Urinary bladder (tissue), 4 donors: ENCODE measurements around the gene SORCS2. TPM values are rescaled to one million over a fixed set of nuclear protein-coding genes. Genes with fewer than 3 reads are reported as not detected.

Source experiments
- DNase-seq: peaks from one replicate; pipeline ENCODE4 v3.0.0-alpha.2; 2015; ENCODE audit errors: extremely low spot score
- H3K27ac ChIP-seq: one replicate; pipeline ENCODE4 v1.5.1; 2013; ENCODE audit warnings: low read depth, mild to moderate bottlenecking, moderate library complexity
- H3K36me3 ChIP-seq: one replicate; pipeline ENCODE4 v1.6.1; 2013; ENCODE audit warnings: mild to moderate bottlenecking, moderate library complexity; ENCODE audit not compliant: insufficient read depth
- H3K4me1 ChIP-seq: one replicate; pipeline ENCODE4 v1.6.1; 2013; ENCODE audit warnings: mild to moderate bottlenecking, moderate library complexity; ENCODE audit not compliant: insufficient read depth
- H3K4me3 ChIP-seq: one replicate; pipeline ENCODE4 v1.5.1; 2013; ENCODE audit warnings: low read depth, low read length
- WGBS: extraction: QIAGEN DNeasy Blood & Tissue Kit; methylation state at CpG from one replicate; pipeline ENCODE4 v1.1.7; 2013; 5-methylcytosine and 5-hydroxymethylcytosine counted together
- polyA plus RNA-seq: library from polyadenylated mRNA; stranded (reverse); fragments of 200-250 nt; gene quantifications from one replicate; pipeline ENCODE4 v1.2.3, GENCODE V29; 2013
- total RNA-seq: library from RNA; depleted of rRNA; stranded (reverse); fragments of >200 nt; gene quantifications from one replicate; pipeline ENCODE4 v1.2.3, GENCODE V29; 2014
- donor health status: healthy with polysubstance abuse.
- donor health status: healthy.

SORCS2 gene
- total and polyA plus RNA-seq, 2 donors = 5.3 to 10.8 TPM

DNA sequence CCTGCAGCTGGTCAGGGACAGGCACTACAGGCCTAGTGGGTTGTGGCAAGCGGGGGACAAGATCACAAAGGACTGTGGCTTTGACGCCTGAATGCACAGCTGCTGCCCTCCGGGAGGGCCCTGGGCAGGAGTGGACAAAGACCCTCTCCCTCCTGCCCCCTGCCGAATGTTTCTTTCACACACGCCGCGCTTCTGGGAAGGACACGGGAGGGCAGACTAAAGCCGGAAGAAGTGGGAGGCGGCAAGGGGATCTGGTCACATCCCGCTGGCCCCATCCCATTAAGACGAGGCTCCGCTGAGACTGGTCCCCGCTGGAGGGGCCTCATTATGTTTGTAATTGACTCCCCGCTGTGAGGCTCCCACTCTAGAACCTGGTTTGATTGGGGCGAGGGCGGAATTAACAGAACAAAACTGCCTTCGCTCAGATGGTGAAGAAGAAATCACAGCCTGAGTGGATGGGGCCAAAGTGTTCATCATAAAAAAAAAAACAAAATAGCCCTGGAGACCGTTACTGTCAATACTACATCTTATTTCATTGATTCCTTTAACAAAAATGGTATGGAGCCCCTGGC is 280.2 kb downstream of the SORCS2 start:
- Histone ChIP-seq H3K4me1 (no peaks in the 10 kb centered on the region), H3K27ac (no peak overlapping the region), H3K4me3 (no peak overlapping the region), H3K36me3 (no peaks in the 10 kb centered on the region)
- DNase-seq = no peak
- 63% methylated on average over 19 of the region's 19 CpGs for WGBS

DNA sequence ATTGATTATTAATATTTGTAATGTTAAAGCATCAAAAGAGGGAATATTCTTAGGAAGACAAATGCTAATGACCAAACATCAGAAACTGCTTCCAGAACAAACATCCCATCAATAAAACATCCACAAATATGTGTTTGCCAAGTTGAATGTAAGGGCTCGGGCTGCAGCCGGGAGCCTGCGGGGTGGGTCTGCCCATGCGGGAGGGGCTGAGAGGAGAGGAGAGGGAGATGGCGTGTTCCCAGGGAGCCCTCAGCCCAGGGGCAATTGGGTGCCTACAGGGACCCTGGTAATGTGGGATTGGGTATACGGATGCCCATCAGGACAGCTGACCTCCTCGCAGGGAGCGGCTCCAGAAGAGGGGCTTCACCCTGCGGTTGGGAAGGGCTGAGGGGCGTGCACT is 280.7 kb downstream of the SORCS2 start:
- H3K4me3 ChIP-seq = no peak overlapping the region
- no peaks in the 10 kb centered on the region for H3K4me1 ChIP-seq
- no peak overlapping the region for H3K27ac ChIP-seq
- 73% methylated on average over 10 of the region's 10 CpGs for WGBS
- no peak for DNase-seq
- no peaks in the 10 kb centered on the region for H3K36me3 ChIP-seq

DNA sequence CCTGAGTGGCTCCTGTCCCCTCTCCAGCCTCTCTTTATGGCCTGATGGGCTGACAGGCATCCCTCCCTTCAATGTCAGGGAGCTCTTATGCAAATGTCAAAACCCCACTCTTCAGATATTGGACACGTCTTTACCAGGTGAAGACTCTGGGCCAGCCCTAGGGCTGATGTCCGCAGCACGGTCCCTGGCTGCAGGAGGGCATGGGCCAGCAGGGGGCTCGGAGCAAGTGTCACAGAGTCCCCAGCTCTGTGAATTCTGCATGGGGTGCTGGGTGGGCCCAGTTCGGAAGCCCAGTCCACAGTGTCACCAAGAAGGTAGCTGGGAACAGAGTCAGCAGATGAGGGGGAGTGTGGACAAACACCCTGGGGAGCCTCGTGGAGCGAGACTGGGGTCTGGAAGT is 282.0 kb downstream of the SORCS2 start:
- H3K27ac ChIP-seq = no peak overlapping the region
- no peaks in the 10 kb centered on the region for H3K4me1 ChIP-seq
- DNase-seq = no peak
- no peak overlapping the region for H3K4me3 ChIP-seq
- no peaks in the 10 kb centered on the region for H3K36me3 ChIP-seq
- 77% methylated on average over 7 of the region's 7 CpGs for WGBS

DNA sequence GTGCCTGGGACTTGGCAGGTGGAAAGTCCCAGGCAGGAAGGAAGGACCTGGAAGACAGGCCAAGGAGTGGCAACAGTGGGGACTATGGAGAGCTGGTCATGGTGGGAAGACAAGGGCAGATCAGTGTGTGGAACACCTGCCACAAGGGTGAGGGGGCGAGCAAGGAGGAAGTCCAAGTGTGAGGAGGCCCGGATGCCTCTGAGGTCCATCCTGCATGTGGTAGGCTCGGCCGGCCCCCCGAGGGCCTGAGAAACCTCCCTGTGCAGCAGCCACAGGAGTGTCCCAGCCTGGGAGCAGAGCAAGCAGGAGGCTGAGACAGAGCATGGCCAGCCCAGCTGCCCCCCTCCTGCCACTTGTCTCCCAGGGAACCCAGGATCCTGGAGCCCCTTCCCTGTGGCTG is 282.9 kb downstream of the SORCS2 start:
- no peak overlapping the region for H3K27ac ChIP-seq
- no peaks in the 10 kb centered on the region for H3K36me3 ChIP-seq
- no peak for DNase-seq
- H3K4me1 ChIP-seq = no peaks in the 10 kb centered on the region
- no peak overlapping the region for H3K4me3 ChIP-seq
- 90% methylated on average over 5 of the region's 5 CpGs for whole genome bisulfite sequencing

DNA sequence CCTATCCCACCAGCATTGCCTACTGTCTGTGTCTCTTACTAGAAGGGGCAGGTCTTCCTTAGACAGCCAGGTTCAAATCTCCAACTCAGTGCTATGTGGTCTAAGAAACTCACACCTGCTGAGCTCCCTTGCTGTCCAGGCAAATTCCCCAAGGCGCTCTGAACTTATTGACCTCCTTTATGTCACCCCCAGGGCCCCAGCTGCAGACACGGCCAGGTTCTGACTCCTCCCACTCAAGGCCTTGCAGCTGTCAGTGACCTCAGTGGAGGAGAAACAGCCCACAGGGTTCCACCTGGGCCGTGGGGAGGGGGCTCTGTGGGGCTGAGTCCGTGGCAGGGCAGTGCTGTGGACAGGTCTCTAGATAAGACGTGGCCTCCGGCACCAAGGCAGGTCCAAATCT is 284.5 kb downstream of the SORCS2 start:
- 78% methylated on average over 6 of the region's 6 CpGs for WGBS
- no peaks in the 10 kb centered on the region for H3K36me3 ChIP-seq

DNA sequence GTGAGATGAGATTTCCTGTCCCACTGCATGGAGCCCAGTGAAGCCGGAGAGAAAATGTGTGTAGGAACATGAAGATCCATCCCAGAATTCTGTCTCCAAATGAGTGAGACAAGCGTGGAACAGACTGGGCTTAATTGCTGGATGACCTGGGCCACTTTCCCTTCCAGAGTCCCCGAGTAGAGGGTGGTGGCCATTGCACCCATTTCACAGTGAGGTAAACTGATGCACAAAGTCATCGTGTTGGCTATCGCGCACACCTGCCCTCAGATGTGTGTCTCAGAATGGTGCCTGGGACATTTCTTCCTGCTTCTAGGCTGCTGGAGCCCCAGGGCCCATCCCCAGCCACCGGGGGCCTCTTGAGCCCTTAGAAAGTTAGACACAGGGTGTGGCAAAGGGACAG is 285.4 kb downstream of the SORCS2 start:
- Histone ChIP-seq H3K27ac (no peak overlapping the region), H3K4me1 (no peaks in the 10 kb centered on the region), H3K36me3 (no peaks in the 10 kb centered on the region), H3K4me3 (no peak overlapping the region)
- DNase-seq = no peak
- WGBS = 93% methylated on average over 7 of the region's 7 CpGs

More for the DNA sequence above, 284.5 kb downstream of the SORCS2 start:
- Histone ChIP-seq H3K27ac (no peak overlapping the region), H3K4me1 (no peaks in the 10 kb centered on the region), H3K4me3 (no peak overlapping the region)
- no peak for DNase-seq

DNA sequence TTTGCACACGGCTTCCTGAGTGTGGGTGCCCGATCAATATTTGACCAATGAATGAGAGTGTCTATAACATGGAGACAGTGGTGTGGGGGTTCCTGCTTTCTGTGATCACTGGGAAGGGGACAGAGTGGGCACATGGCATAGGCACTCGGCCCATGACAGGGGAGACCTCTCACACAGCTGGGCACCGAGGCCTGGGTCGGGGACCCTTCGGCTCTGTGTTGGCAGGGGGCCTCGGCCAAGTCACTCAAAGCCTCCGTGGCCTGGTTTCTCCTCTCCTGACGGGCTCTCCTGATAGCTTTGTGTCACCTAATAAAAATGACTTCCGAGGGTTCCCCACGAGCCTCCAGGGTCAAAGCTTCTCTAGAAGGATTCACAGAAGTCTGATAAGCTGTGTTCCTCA is 286.3 kb downstream of the SORCS2 start:
- DNase-seq = no peak
- H3K4me3 ChIP-seq = no peak overlapping the region
- H3K36me3 ChIP-seq = no peaks in the 10 kb centered on the region
- H3K27ac ChIP-seq = no peak overlapping the region
- WGBS = 82% methylated on average over 11 of the region's 11 CpGs
- no peaks in the 10 kb centered on the region for H3K4me1 ChIP-seq

DNA sequence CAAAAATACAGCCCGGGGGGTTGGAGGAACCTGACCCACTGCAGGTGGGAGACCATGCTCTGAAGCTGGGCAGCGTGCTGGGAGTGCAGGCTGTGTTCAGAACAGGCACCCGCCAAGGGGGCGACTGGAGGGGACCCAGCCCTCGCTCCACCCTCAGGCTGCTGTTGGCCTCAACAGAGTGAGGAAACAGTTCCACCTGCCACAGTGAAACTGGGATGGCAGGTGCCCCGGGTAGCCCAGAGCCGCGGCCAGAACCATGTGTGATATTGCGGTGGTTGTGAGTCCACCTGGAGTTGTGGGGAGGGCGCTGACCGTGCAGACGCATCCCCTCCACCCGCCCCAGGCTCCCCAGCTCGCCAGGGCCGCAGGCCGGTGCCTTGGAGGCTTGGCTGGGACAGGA is 288.1 kb downstream of the SORCS2 start:
- no peak overlapping the region for H3K4me3 ChIP-seq
- no peak for DNase-seq
- WGBS = 92% methylated on average over 16 of the region's 16 CpGs
- no peaks in the 10 kb centered on the region for H3K4me1 ChIP-seq
- H3K36me3 ChIP-seq = no peaks in the 10 kb centered on the region
- no peak overlapping the region for H3K27ac ChIP-seq

DNA sequence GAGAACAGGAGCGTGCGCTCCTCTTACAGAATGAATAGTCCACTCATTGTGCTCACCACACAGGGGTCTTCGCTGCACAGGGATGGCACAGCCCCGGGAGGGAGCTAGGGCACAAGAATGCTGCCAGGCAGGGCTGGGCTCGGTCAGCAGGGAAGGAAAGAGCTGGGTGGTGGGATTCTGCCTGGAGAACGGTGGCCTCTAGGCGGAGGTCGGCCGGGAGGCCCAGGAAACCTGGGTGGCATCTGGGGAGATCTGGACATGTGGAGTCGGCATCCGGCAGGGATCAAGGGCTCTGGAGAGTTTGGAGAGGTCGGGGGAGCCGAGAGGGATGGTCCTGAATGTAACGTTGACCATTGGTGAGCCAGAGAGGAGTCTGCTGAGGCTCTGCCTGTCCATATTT is 288.9 kb downstream of the SORCS2 start:
- 92% methylated on average over 14 of the region's 14 CpGs for WGBS
- Histone ChIP-seq H3K4me1 (no peaks in the 10 kb centered on the region), H3K27ac (no peak overlapping the region), H3K4me3 (no peak overlapping the region), H3K36me3 (no peaks in the 10 kb centered on the region)
- DNase-seq = no peak

DNA sequence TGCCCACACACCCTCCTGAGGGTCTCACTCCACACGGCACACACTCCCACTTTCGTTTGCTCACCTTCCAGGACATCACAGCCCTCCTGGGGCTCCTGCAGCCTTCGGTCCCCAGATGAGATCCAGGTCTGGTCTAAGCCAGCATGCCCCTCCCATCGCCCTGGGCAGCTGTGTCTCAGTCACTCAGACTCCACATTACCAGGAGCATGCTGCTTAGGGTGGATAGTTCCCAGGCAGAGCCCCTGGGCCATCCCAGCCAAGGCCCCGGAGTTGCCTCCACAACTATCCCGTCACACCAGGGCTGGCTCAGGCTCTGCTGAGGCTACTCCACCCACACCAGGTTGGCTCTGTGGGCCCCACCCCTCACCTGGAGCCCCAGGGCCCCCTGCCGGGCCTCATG is 292.8 kb downstream of the SORCS2 start:
- Histone ChIP-seq H3K27ac (no peak overlapping the region), H3K4me1 (no peaks in the 10 kb centered on the region), H3K4me3 (no peak overlapping the region), H3K36me3 (no peaks in the 10 kb centered on the region)
- 83% methylated on average over 7 of the region's 7 CpGs for WGBS
- no peak for DNase-seq

DNA sequence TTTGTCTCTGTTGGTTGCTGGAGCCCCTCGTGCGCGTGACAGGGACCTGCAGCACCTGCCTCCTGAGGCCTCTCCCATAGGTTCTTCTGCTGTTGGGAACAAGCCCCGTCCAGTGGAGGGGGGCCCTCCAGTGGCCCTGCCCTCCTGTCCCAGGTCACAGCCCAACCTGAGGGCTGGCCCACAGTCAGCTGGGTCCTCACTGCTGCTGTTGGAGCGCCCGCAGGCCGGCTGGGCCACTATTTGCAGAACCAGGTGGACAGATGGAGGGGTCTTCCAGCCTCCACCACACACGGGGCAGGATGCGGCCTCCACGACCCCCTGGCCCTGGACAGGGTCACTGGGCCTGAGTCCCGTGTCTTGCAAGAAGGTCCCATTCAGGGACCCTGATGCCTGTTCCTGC is 293.8 kb downstream of the SORCS2 start:
- no peaks in the 10 kb centered on the region for H3K4me1 ChIP-seq
- H3K27ac ChIP-seq = no peak overlapping the region
- WGBS = 90% methylated on average over 11 of the region's 11 CpGs
- no peak for DNase-seq
- no peaks in the 10 kb centered on the region for H3K36me3 ChIP-seq
- H3K4me3 ChIP-seq = no peak overlapping the region

DNA sequence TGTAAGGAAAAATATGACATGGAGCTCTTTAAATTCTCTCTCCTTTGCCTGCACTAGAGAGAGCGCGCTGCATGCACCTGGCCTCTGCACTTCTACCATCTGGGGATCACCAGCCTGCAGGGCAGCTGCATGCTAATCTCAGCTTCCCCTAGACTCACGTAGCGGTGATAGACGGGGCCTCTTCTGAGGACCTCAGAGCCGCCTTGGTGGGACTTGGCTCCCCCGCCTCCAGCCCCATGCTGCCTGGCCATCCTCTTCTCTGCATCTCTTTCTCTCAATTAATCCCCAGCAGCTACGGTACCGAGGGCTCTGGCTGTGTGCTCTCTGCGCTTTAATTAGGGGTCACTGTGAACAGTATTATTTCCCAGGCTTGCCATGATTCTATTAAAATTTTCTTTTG is 295.2 kb downstream of the SORCS2 start:
- no peaks in the 10 kb centered on the region for H3K36me3 ChIP-seq
- DNase-seq = no peak
- no peak overlapping the region for H3K27ac ChIP-seq
- H3K4me1 ChIP-seq = no peaks in the 10 kb centered on the region
- 83% methylated on average over 10 of the region's 10 CpGs for WGBS
- no peak overlapping the region for H3K4me3 ChIP-seq

DNA sequence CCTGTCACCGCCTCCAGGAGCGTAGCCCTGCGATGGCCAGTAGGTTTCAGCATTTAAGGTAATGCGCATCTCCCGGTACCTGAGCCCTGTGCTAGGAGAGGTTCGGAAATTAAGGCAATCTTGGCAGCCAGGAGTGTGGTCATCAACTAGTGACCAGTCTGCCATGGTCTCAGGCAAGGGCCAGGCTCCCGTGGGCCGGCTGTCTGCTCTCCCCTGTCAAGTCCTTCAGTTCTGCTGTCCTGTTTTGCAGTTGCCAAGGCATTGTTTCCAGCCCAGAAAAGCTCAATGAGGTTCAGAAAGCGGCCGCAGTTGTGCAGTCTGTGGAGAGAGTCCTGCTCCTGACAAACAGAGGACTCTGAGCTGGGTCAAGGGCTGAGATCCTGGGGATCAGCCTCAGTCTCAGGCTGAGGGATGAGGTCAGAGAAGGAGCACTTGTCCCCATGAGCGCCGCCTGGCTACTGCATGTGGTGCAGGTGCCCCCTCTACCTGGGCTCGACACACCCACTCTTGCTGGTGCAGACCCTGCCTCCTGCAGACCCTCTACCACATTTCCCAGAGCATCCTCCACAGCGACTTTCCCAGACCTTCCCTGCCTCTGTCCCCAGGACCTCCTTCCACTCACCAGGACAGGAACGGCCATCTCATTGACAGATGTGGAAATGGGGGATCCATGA is 295.8 kb downstream of the SORCS2 start:
- H3K4me3 ChIP-seq = no peak overlapping the region
- H3K36me3 ChIP-seq = no peaks in the 10 kb centered on the region
- no peak for DNase-seq
- H3K4me1 ChIP-seq = no peaks in the 10 kb centered on the region
- H3K27ac ChIP-seq = no peak overlapping the region
- WGBS = 89% methylated on average over 15 of the region's 15 CpGs

DNA sequence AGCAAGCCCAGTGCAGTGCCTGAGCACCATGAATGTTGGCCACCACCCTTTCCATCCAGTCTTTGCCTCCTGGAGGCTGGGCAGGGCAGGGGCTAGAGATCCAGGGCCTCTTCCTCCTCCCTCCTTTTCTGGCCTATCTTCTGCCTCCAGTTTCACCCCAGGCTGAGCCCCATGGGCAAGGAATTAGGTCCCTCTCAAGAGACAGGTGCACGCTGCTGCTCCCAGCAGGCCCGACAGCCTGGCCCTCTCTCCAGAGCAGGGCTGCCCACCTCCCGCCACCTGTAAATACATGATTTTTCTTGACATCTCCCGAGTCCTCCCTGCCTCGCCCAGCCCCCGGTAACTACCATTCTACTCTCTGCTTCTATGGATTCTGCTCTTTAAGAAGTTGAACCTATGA is 299.6 kb downstream of the SORCS2 start:
- Histone ChIP-seq H3K4me1 (no peaks in the 10 kb centered on the region), H3K4me3 (no peak overlapping the region), H3K27ac (no peak overlapping the region), H3K36me3 (no peaks in the 10 kb centered on the region)
- 96% methylated on average over 6 of the region's 6 CpGs for WGBS
- no peak for DNase-seq
